NCI-H1694 (cell line): Measurements from ENCODE around the gene ZNF384.

Experiments used
- DNase-seq: peaks from one replicate; lab custom pipeline; 2025; lab: John Stamatoyannopoulos, UW

Gene ZNF384

DNA sequence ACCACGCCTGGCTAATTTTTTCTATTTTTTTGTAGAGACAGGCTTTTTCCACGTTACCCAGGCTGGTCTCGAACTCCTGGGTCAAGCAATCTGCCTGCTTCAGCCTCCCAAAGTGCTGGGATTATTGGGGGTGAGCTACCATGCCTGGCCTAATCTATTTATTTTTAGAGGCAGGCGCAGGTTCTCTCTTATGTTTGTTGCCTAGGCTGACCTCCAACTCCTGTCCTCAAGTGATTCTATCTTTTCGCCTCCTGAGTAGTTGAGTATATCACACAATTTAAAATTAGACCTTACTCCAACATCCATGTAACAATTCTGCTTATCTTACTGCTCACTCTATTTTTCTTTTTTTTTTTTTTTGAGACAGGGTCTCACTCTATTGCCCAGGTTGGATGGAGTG lies 35.2 kb downstream of the ZNF384 start:
- DNase-seq = no peak

DNA sequence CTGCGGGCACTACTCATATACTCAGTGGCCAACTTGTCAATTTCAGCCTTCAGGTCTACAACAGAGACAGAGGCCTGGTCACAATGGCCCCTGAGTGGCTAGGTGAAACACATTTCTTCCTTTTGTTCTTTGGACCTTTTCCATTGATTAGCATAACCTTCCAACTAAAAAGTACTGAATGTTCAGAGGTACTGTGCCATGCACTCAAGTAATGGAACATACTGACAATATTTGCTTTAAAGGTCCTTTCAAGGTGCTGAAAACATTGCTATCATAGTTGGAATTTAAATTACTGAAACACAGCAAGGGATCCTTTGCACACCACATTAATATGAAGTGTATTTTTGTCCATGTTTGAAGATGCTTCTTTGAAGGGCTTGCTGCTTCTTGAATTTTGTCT lies 35.8 kb downstream of the ZNF384 start:
- DNase-seq = no peak

GRCh38 chr12:6652391-6652790 lies 36.8 kb downstream of the ZNF384 start:
- DNase-seq = no peak

DNA sequence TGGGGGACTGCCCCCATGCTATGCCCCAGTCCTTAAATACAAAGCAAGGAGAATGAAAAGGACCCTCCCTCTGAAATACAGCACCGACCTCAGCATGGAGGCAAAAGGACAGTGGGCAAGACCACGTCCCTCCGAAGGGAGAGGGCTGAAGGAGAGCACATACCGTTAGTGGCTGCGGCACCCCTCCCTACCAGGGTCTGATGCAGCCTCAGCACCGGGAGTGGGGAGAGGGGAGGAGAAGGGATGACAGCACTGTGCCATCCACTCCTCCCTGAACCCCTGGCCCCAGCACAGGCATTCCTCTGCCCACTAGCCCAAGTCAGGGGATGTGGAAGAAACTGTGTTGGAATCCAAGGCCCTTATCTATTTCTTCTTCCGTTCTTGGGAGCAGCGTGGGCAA lies 38.3 kb downstream of the ZNF384 start:
- no peak for DNase-seq

DNA sequence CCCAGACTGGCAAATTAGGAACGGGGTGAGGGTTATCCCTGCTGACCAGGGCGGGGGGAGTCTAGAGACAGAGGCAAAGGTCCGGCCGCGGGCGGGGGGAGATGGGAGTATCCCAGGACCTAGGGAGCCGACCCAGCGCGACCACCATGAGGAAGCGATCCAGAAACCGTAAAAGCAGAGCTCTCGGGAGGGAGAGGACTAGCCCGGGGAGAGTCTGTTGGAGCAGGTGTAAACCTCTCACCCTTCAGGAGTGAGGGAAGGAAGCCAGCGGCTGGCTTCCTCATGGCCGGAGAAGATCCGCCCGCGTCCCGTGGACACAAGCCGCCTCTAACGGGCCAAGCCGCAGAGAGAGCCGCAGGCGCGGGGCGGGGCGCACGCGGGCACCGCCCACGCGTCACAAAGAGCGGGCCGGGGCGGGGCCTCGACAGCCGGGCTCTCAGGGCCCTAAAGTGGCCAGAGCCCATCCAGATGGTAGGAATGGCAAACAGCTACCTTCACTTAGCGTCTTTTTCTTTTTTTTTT lies 42.0 kb downstream of the ZNF384 start, which contains the start of gene ACRBP:
ACRBP (minus strand) TSS at position 350 of the 522 bp plus-strand sequence; CDS start at position 284, 66 bp downstream.
- DNase-seq = no peak

- no peak for DNase-seq
These were observed 42.7 kb downstream of the ZNF384 start for GRCh38 chr12:6646276-6647082.

- DNase-seq = peak; percentile 12
These were observed 44.3 kb downstream of the ZNF384 start for GRCh38 chr12:6644903-6645302.

- no peak for DNase-seq
These were observed 44.9 kb downstream of the ZNF384 start for GRCh38 chr12:6644257-6644596.

DNA sequence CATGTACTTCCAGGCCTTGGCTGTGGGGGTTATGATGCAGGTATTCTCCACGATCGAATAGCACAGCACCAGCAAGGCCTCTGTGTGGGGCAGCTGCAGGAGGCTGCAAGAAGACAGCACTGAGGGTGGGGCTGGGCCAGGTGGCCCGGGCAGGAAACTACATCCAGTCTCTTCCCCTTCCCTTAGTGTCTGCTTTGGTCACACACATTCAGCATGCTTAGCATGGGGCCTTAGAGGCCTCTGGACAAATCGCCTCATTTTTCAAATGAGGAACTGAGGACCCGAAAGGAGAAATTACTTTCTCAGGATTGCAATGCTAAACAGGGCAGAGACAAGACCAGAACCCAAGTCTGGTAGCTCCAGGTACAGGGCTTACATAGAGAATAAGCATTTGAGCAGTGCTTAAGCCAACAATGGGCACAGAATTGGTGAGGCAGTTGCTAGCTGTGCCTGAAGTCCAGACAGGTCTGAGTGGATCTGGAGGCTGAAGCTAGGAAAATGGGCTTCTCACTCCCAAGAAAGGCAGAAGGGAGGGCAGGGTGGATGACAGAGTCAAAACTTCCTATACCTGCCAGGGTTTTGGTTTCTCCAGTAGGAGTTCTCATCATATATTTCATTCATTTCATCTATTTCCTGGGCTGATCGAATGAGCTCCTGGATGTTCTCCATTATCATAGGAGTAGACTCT lies 45.5 kb downstream of the ZNF384 start:
- no peak for DNase-seq

GRCh38 chr12:6641131-6641530 lies 48.0 kb downstream of the ZNF384 start:
- DNase-seq = no peak

GRCh38 chr12:6640497-6640896 lies 48.7 kb downstream of the ZNF384 start:
- DNase-seq = no peak

- DNase-seq = no peak
These were observed 49.9 kb downstream of the ZNF384 start for GRCh38 chr12:6639151-6639801.

DNA sequence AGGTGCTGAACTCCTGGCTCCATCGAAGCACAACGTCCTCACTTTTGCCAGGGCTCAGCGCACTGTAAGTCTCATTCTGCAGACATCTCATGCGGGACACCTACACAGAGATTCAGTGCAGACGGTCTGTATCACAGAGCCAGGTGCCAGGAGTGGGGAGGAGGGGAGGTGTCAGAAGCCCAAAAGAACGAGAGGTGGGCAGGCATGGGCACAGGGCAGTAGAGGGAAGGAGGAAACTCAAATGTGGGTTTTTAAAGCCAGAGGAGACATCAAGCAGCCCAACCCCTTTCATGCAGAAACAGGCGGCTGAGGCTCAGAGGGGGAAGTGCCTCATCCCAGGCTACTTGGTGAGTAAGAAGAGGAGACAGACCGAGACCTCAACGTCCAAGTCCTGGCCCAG lies 50.9 kb downstream of the ZNF384 start:
- no peak for DNase-seq

GRCh38 chr12:6635856-6636531 lies 53.2 kb downstream of the ZNF384 start, which contains the start of gene LPAR5:
TSS of gene LPAR5 (minus strand) at chr12:6635959. CDS start at chr12:6621248, 14,711 bp downstream.
- no peak for DNase-seq

GRCh38 chr12:6635375-6635855 lies 53.8 kb downstream of the ZNF384 start:
- DNase-seq = no peak

DNA sequence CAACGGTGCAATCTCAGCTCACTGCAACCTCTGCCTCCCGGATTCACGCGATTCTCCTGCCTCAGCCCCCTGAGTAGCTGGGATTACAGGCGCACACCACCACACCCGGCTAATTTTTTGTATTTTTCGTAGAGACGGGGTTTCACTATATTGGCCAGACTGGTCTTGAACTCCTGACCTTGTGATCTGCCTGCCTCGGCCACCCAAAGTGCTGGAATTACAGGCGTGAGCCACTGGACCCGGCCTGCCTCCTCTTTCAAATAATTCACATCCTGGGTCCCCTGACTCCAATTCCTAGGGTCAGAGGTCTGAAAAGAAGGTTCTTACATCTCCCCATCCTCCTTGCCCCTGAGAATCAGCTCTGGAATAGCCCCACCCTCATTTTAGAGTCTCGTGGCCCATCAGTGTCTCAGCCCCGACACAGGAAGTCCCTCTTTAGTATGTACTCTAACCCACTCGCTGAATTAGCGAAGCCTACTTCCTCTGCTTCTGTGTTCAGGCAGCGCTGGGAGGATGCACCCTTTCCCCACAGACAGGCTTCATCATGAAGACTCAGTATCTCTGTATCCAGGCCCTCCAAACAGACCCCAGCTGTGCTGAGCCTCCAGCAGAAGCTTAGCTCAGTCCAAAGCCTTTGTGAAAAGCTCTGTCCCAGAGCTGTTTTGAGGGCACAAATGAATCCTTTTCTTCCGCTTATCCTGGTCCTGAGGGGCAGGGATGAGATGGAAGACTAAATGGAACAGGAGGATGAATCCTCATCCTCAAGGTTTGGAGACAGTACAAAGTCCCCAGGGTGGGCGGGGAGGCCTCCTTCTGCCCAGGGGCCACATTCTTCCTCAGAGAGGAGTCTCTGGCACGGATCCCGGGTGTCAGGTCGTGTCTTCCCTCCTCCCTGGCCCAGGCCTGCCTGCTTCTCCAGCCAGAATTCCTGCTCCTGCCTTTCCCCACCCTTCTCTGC lies 56.9 kb downstream of the ZNF384 start:
- DNase-seq = peak; percentile 65

DNA sequence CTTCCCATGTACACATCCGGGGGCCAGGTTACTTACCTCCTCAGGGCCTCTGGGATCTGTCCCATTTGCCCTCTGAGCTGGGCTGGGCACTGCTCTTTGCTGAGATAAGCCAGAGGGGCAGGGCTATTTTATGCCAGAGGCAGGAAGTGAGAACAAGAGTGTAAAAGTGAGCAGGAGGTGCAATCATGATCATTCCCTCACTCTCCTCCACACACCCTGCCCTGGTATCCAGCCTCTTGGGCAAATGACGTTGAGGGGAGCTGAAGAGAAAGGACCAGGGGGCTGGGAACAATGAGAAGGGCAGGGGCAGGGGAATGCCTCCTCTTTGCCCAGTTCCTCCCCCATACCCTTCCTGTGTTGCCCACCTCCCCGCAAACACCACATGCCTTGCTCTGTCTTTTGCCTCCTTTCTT lies 57.6 kb downstream of the ZNF384 start:
- no peak for DNase-seq

DNA sequence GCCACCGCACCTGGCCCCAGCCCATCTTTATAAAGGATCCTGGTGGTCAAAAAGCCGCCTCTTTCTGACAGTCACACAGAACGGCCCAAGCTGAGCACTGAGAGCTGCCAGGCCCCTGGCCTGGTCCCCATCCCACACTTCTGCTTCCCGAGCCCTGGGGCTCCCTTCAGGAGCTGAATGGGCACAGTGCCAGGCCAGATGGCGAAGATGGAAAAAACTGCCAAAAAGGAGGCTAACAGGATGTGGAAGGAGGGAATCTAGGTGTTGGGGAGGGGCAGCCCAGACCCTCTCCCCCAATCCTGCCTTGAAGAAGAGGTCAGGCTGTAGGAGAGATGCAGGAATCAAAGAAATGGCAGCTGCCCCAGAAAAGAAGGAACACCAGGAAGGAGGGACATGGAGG lies 58.4 kb downstream of the ZNF384 start:
- DNase-seq = no peak

GRCh38 chr12:6627616-6628015 lies 61.6 kb downstream of the ZNF384 start:
- no peak for DNase-seq

DNA sequence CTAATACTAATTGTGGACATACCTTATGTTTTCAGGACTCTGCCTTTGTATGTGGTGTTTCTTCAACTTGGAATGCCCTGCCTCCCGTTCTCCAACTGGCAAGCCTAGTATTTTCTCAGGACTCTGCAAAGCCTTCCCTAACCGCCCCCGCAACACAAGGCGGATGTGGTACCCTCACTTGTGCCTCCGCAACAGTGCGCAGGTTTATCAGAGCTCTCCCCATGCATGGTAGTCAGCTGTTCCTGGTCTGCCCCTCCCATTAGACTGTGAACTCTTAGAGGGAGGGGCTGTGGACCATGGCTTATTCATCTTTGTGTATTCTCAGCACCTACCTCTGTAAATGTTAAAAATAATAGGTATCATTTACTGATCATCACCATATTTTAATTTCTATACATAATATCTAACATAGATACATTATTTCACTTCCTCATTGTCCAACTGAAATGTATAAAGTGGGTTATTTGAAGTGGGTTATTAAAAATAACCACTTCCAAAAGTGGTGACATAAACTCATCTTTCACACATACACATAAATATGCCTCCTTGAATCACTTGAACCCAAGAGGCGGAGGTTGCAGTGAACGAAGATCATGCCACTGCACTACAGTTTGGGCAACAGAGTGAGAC lies 62.4 kb downstream of the ZNF384 start:
- DNase-seq = no peak
